Adrenal gland (tissue), 12 donors: ENCODE results near the gene ASB13. TPM values are rescaled to one million over a fixed set of nuclear protein-coding genes. Genes with fewer than 3 reads are reported as not detected.

Source experiments
- DNase-seq, 7 donors: peaks; one replicate each; pipeline ENCODE4 v3.0.0-alpha.2; 2019 to 2020
- H3K27ac ChIP-seq, 5 donors: fragments of 200-600 bp; sonication (generic) in 4 of 5; 1 replicate in 3 of 5; 2 replicates in 2 of 5; pipeline versions ENCODE4 v1.5.1 to v1.8.0; 2016 to 2020; ENCODE audit warnings: mild to moderate bottlenecking in 1 of 5
- H3K27me3 ChIP-seq: fragments of 200-600 bp; 2 replicates; pipeline ENCODE4 v1.8.0; 2021
- H3K36me3 ChIP-seq, 2 donors: fragments of 200-600 bp; replicated peaks in 1 of 2; 1 replicate in 1 of 2; 2 replicates in 1 of 2; pipeline versions ENCODE4 v1.5.1 to v1.8.0; 2018 to 2022
- H3K4me1 ChIP-seq, 2 donors: fragments of 200-600 bp; replicated peaks in 1 of 2; 1 replicate in 1 of 2; 2 replicates in 1 of 2; pipeline versions ENCODE4 v1.5.1 to v1.8.0; 2018 to 2021
- H3K4me3 ChIP-seq, 4 donors: fragments of 200-600 bp; sonication (generic) in 3 of 4; one replicate each; pipeline ENCODE4 v1.5.1; 2016 to 2018
- H3K9me3 ChIP-seq, 3 donors: fragments of 200-600 bp; sonication (generic) in 1 of 3; replicated peaks in 1 of 3; 1 replicate in 2 of 3; 2 replicates in 1 of 3; pipeline versions ENCODE4 v1.5.1 to v1.8.0; 2016 to 2021
- CTCF ChIP-seq, 6 experiments: fragments of 450-650 bp in 4 of 6; fragments of 200-600 bp in 2 of 6; sonication (generic) in 1 of 6; IDR thresholded peaks; 1 replicate in 5 of 6; 2 replicates in 1 of 6; pipeline versions ENCODE4 v1.5.1 to v1.8.0; 2016 to 2021; ENCODE audit warnings: antibody characterized with exemption in 6 of 6, mild to moderate bottlenecking in 2 of 6, moderate library complexity in 1 of 6
- POLR2A ChIP-seq, 2 donors: fragments of 450-650 bp; IDR thresholded peaks; one replicate each; pipeline ENCODE4 v1.6.1; 2017; ENCODE audit warnings: antibody characterized with exemption in 2 of 2, mild to moderate bottlenecking in 2 of 2, moderate library complexity in 1 of 2
- WGBS, 4 donors: extraction: QIAGEN DNeasy Blood & Tissue Kit in 2 of 4; methylation state at CpG; one replicate each; pipeline versions ENCODE4 v1.1.5 to v1.1.7; 2013 to 2017; 5-methylcytosine and 5-hydroxymethylcytosine counted together
- intact Hi-C, 2 donors: fragments of 100-400 bp; cut with DNase I; formaldehyde crosslinking; loops; one replicate each; pipeline versions ENCODE4 v1.14.1 to v1.15.0; 2022 to 2023
- polyA plus RNA-seq, 3 donors: library from polyadenylated mRNA; stranded (reverse); fragments of 200-250 nt in 2 of 3; fragments of 350-450 nt in 1 of 3; fragmentation: Illumina TruSeq in 1 of 3; extraction: RNeasy Lipid Tissue Mini Kit (QIAGEN cat#74804) in 1 of 3; gene quantifications; one replicate each; pipeline ENCODE4 v1.2.3, GENCODE V29; 2013 to 2014
- total RNA-seq, 9 donors: library from RNA; depleted of rRNA in 4 of 9; stranded (reverse); fragments of >200 nt in 4 of 9; fragments of 120-200 nt in 1 of 9; fragmentation: NEBNext Ultra II Directional in 1 of 9; extraction: Animal tissue kit (Norgen Biotek cat#: 25700) in 1 of 9; gene quantifications; one replicate each; pipeline versions ENCODE4 v1.1.0 to v1.2.4, GENCODE V29; 2013 to 2023
- donor health status: healthy with polysubstance abuse.
- donor health status: Bipolar disorder and iron deficiency.
- donor health status: DM: yes; HTN: yes; CAD: no.
- donor health status: DM: no; HTN: no; CAD: no.
- donor health status: DM: no; HTN: no; CAD: no.
- donor health status: DM: yes; HTN: yes; CAD: no.

ASB13 gene
- total and polyA plus RNA-seq, 12 donors, result 24.4 to 65.9 (median 45.9) TPM

- DNase-seq, result no peak
- Histone ChIP-seq H3K4me3 (no peak overlapping the region), H3K9me3 (no peaks in the 10 kb centered on the region), H3K4me1 (peaks cover 0 to 14% of the 10 kb centered on the region in 2 donors), H3K27ac (peak overlapping the region in 1 of 5 donors; percentile 24), H3K36me3 (peaks cover 0 to 50% of the 10 kb centered on the region in 2 donors), H3K27me3 (no peaks in the 10 kb centered on the region)
- TF ChIP-seq CTCF (IDR thresholded peaks at IDR 0.05), result no peak
- no peak for TF ChIP-seq POLR2A (IDR thresholded peaks at IDR 0.05)
- 90 to 95% (median 93%) methylated on average over 6 of the region's 6 CpGs for whole genome bisulfite sequencing, 4 donors
- intact Hi-C loops, result no loop called here
Measured at GRCh38 chr10:5644930-5645329, 21.5 kb downstream of the ASB13 start.

GRCh38 chr10:5643346-5644067 is 22.9 kb downstream of the ASB13 start:
- no peaks in the 10 kb centered on the region for H3K9me3 ChIP-seq
- TF ChIP-seq POLR2A (IDR thresholded peaks at IDR 0.05), result no peak
- no peak for TF ChIP-seq CTCF (IDR thresholded peaks at IDR 0.05)
- H3K4me3 ChIP-seq, result no peak overlapping the region
- no peak for DNase-seq
- intact Hi-C loops, result no loop called here
- peak overlapping the region in 3 of 5 donors; percentile 4 to 52 (median 45) for H3K27ac ChIP-seq
- H3K36me3 ChIP-seq, result peaks cover 0 to 57% of the 10 kb centered on the region in 2 donors
- WGBS, 4 donors, result 72 to 77% (median 74%) methylated on average over 8 of the region's 8 CpGs
- H3K27me3 ChIP-seq, result no peaks in the 10 kb centered on the region
- peaks cover 0 to 14% of the 10 kb centered on the region in 2 donors for H3K4me1 ChIP-seq

- peaks cover 0 to 51% of the 10 kb centered on the region in 2 donors for H3K36me3 ChIP-seq
- WGBS, 4 donors, result 91 to 97% (median 94%) methylated on average over 7 to 25 of the region's 25 CpGs
- no peaks in the 10 kb centered on the region for H3K27me3 ChIP-seq
- H3K9me3 ChIP-seq, result no peaks in the 10 kb centered on the region
- H3K27ac ChIP-seq, result no peak overlapping the region
- no peak overlapping the region for H3K4me3 ChIP-seq
- H3K4me1 ChIP-seq, result peaks cover 0 to 14% of the 10 kb centered on the region in 2 donors
- TF ChIP-seq POLR2A (IDR thresholded peaks at IDR 0.05) (no peak), CTCF (IDR thresholded peaks at IDR 0.05) (no peak)
- DNase-seq, result no peak
- intact Hi-C loops, result no loop called here
Measured at GRCh38 chr10:5641501-5641900, 24.9 kb downstream of the ASB13 start.

GRCh38 chr10:5640501-5640900 is 25.9 kb downstream of the ASB13 start:
- Histone ChIP-seq H3K36me3 (peaks cover 0 to 51% of the 10 kb centered on the region in 2 donors), H3K4me1 (peaks cover 0 to 14% of the 10 kb centered on the region in 2 donors), H3K27me3 (no peaks in the 10 kb centered on the region), H3K4me3 (no peak overlapping the region), H3K9me3 (no peaks in the 10 kb centered on the region), H3K27ac (no peak overlapping the region)
- WGBS, 4 donors, result 82 to 95% (median 89%) methylated on average over 11 to 13 of the region's 13 CpGs
- intact Hi-C loops, result no loop called here
- DNase-seq, result no peak
- no peak for TF ChIP-seq CTCF (IDR thresholded peaks at IDR 0.05)
- TF ChIP-seq POLR2A (IDR thresholded peaks at IDR 0.05), result no peak
